K562 (cell line): ENCODE data around the gene LZTS2. TPM values are rescaled to one million over a fixed set of nuclear protein-coding genes. Genes with fewer than 3 reads are reported as not detected.

Experiments
- ATAC-seq: fragments of 200-7000 bp; cut with Tn5 transposase; 3 replicates; pipeline ENCODE4 v1.9.1; 2020; ENCODE audit warnings: moderate library complexity
- BruUV-seq: library from RNA; stranded (reverse); fragments of 400-500 nt; replicated peaks from 2 replicates; lab custom pipeline; 2021; lab: Mats Ljungman, UMichigan
- CTCF ChIA-PET: fragments of 300-600 bp; formaldehyde crosslinking; extraction: SDS; loops from one replicate; lab custom pipeline; 2021; ENCODE audit warnings: low intra/inter-chr PET ratio; lab: Yijun Ruan, JAX
- POLR2A ChIA-PET: fragments of 300-600, 350-650 bp; sonication (Branson Sonifier 250); formaldehyde crosslinking; extraction: SDS; loops from one replicate; lab custom pipeline; 2021; ENCODE audit warnings: antibody characterized with exemption, inconsistent platforms; lab: Yijun Ruan, JAX
- DNase-seq, 4 experiments: peaks; one replicate each; pipeline versions ENCODE4 v3.0.0 to v3.0.0-alpha.2; 2011 to 2018; ENCODE audit warnings: low spot score in 3 of 4, mixed read lengths in 3 of 4; ENCODE audit errors: extremely low read depth in 1 of 4
- FAIRE-seq: peaks from 2 replicates; lab custom pipeline; 2011; peaks lifted over from hg19 to GRCh38; lab: Jason Lieb, UNC
- H2AFZ ChIP-seq: 2 replicates; pipeline ENCODE4 v1.6.0; 2011; ENCODE audit warnings: low read depth, low read length, control low read depth, inconsistent platforms
- H3K27ac ChIP-seq: fragments of 200-600 bp; 3 replicates; pipeline ENCODE4 v1.8.0; 2011; ENCODE audit warnings: low read depth, mild to moderate bottlenecking, control low read depth, inconsistent platforms, low read length, moderate library complexity, mixed read lengths; ENCODE audit errors: extremely low read depth
- H3K27me3 ChIP-seq, 2 experiments: fragments of 300-600 bp in 1 of 2; 2 replicates in 1 of 2; 3 replicates in 1 of 2; pipeline versions ENCODE4 v1.6.0 to v1.8.0; 2011; ENCODE audit warnings: inconsistent platforms in 2 of 2, low read length in 2 of 2, mild to moderate bottlenecking in 1 of 2, mixed read lengths in 1 of 2, moderate library complexity in 1 of 2; ENCODE audit not compliant: control insufficient read depth in 2 of 2, insufficient read depth in 2 of 2
- H3K36me3 ChIP-seq: fragments of 300-600 bp; 3 replicates; pipeline ENCODE4 v1.8.0; 2011; ENCODE audit warnings: mild to moderate bottlenecking, low read length, inconsistent platforms; ENCODE audit not compliant: control insufficient read depth, insufficient read depth
- H3K4me1 ChIP-seq, 2 experiments: fragments of 200-600 bp in 1 of 2; replicated peaks in 1 of 2; 2 replicates in 1 of 2; 3 replicates in 1 of 2; pipeline versions ENCODE4 v1.5.1 to v1.8.0; 2011; ENCODE audit warnings: inconsistent platforms in 2 of 2, low read length in 2 of 2, mild to moderate bottlenecking in 1 of 2, mixed read lengths in 1 of 2, moderate library complexity in 1 of 2; ENCODE audit not compliant: control insufficient read depth in 2 of 2, insufficient read depth in 2 of 2
- H3K4me2 ChIP-seq: 2 replicates; pipeline ENCODE4 v1.6.1; 2011; ENCODE audit warnings: low read length, control low read depth, inconsistent platforms, mixed read lengths; ENCODE audit not compliant: insufficient read depth
- H3K4me3 ChIP-seq: fragments of 200-600 bp; sonication (generic), shearing (Covaris generic); 2 replicates; pipeline ENCODE4 v1.5.1; 2016; ENCODE audit warnings: control low read depth, inconsistent platforms
- H3K79me2 ChIP-seq: fragments of 200-600 bp; 3 replicates; pipeline ENCODE4 v1.8.0; 2011; ENCODE audit warnings: low read length, inconsistent platforms; ENCODE audit not compliant: control insufficient read depth, insufficient read depth
- H3K9ac ChIP-seq, 2 experiments: 2 replicates each; pipeline versions ENCODE4 v1.6.0 to v1.6.1; 2011; ENCODE audit warnings: low read depth in 2 of 2, low read length in 2 of 2, control low read depth in 1 of 2, inconsistent platforms in 1 of 2, mild to moderate bottlenecking in 1 of 2, mixed read lengths in 1 of 2; ENCODE audit not compliant: insufficient read depth in 1 of 2
- H3K9me1 ChIP-seq: one replicate; pipeline ENCODE4 v1.6.0; 2011; ENCODE audit warnings: inconsistent platforms, mild to moderate bottlenecking, low read length, moderate library complexity; ENCODE audit not compliant: control insufficient read depth, insufficient read depth
- H3K9me3 ChIP-seq: replicated peaks from 2 replicates; pipeline ENCODE4 v1.5.1; 2011; ENCODE audit warnings: low read depth, low read length, inconsistent platforms; ENCODE audit not compliant: control insufficient read depth, insufficient read depth
- H4K20me1 ChIP-seq: replicated peaks from 2 replicates; pipeline ENCODE4 v1.6.1; 2011; ENCODE audit warnings: low read length, inconsistent platforms, mixed read lengths; ENCODE audit not compliant: control insufficient read depth, insufficient read depth
- CBFA2T3 ChIP-seq: fragments of 450-650 bp; IDR thresholded peaks from 2 replicates; pipeline ENCODE4 v1.6.1; 2017
- HDAC6 ChIP-seq: IDR thresholded peaks from 2 replicates; pipeline ENCODE4 v1.6.1; 2012; ENCODE audit warnings: low read depth, mild to moderate bottlenecking, control low read depth, inconsistent platforms, low read length, moderate library complexity
- MCM3 ChIP-seq: fragments of 450-650 bp; IDR thresholded peaks from 2 replicates; pipeline ENCODE4 v1.6.1; 2016
- ZFX ChIP-seq: sonication (generic); formaldehyde crosslinking; IDR thresholded peaks from 2 replicates; pipeline ENCODE4 v1.8.0; 2022; ENCODE audit warnings: mild to moderate bottlenecking, missing genetic modification reagents, moderate library complexity
- ZKSCAN8 ChIP-seq: fragments of 200-800 bp; sonication (Bioruptor generic); IDR thresholded peaks from 2 replicates; pipeline ENCODE4 v1.6.1; 2016; ENCODE audit warnings: missing genetic modification characterization, missing compliant biosample characterization
- WGBS: fragments of 100-300 bp; shearing (Covaris generic); methylation state at CpG from one replicate; pipeline ENCODE4 v1.1.6; 2016; ENCODE audit warnings: low coverage, mixed read lengths; ENCODE audit not compliant: insufficient coverage; ENCODE audit errors: missing lambda C conversion rate; 5-methylcytosine and 5-hydroxymethylcytosine counted together
- in situ Hi-C: fragments of 300-500 bp; cut with MboI; formaldehyde crosslinking; loops from 4 replicates; pipeline ENCODE4 v1.15.0; 2018; ENCODE audit warnings: inconsistent platforms, mixed read lengths
- intact Hi-C: fragments of 100-400 bp; cut with micrococcal nuclease; formaldehyde crosslinking; loops from 2 replicates; pipeline ENCODE4 v1.14.2; 2022
- polyA plus RNA-seq, 8 experiments: library from polyadenylated mRNA; depleted of rRNA in 4 of 8; stranded (reverse) in 5 of 8; unstranded in 3 of 8; fragments of >200 nt; fragmentation: Nextera tagmentation in 2 of 8; fragmentation: Illumina TruSeq in 1 of 8; extraction: Ambion mirVana in 2 of 8; extraction: Trizol in 1 of 8; gene quantifications; 2 replicates each; pipeline versions ENCODE4 v1.2.1 to v1.2.3, GENCODE V29; 2011 to 2014; ENCODE audit warnings: inconsistent platforms in 1 of 8, missing spikeins in 1 of 8
- total RNA-seq, 7 experiments: library from RNA; depleted of rRNA in 6 of 7; stranded (reverse); fragments of >200 nt in 6 of 7; fragmentation: Illumina TruSeq in 2 of 7; extraction: Trizol in 2 of 7; gene quantifications; 2 replicates each; pipeline versions ENCODE4 v1.2.1 to v1.2.3, GENCODE V29; 2011 to 2021; ENCODE audit warnings: low replicate concordance in 1 of 7
- TF ChIP-seq, protein P1 (sequence below): fragments of 250-450 bp; sonication (Bioruptor Pico); IDR thresholded peaks from 2 replicates; pipeline ENCODE4 v1.5.1; 2021; ENCODE audit warnings: mild to moderate bottlenecking

Gene LZTS2
- total and polyA plus RNA-seq, 9 of the 15 experiments (the other 6 are each of a cell fraction or from before 2014, with no cell fraction given): 0.23 to 42.5 (median 14.7) TPM

DNA sequence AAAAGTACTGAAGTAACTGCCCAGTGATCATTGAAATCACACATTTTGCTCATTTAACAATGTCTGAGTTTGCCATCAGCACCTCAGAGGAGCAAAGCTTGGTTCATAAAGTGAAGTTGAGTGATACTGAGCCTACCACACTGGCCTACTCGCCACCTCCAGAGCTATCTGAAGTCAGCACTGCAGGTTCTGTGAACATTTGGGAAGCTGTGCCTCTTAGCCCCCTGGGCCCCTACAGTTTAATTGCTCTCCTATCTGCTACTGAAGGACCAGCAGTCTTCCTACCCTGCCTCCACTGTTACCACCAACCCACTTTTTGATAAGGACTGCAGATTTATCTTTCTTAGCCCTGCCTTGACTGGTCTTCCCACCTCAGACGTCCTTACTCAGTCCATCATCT lies 32.3 kb upstream of the LZTS2 start:
- Histone ChIP-seq H3K36me3 (peaks cover 16% of the 10 kb centered on the region; the same call in 1 of the 3 replicates), H3K9ac (no peak overlapping the region), H3K4me2 (no peak overlapping the region), H3K27me3 (no peaks in the 10 kb centered on the region), H3K9me1 (no peaks in the 10 kb centered on the region), H3K27ac (no peak overlapping the region), H3K9me3 (no peaks in the 10 kb centered on the region), H4K20me1 (no peaks in the 10 kb centered on the region), H3K4me1 (peaks cover 12 to 14% of the 10 kb centered on the region in 2 experiments), H2AFZ (no peak overlapping the region), H3K79me2 (no peaks in the 10 kb centered on the region), H3K4me3 (no peak overlapping the region)
- CTCF ChIA-PET: no interaction called here
- POLR2A ChIA-PET: interaction anchor here (1.0 to 1.4 kb wide), 3 partner anchors 9 to 14 kb away, joined by 3 to 4 read pairs (median 3); no protein-coding TSS in a partner anchor
- WGBS: 25% methylated on average over 1 of the region's 2 CpGs
- intact Hi-C loops: no loop called here
- FAIRE-seq (no peak), DNase-seq (peak in 1 of 4 experiments; percentile 23), ATAC-seq (no peak)
- TF ChIP-seq ZKSCAN8 (CRISPR knock-in tag) (no peak), HDAC6 (no peak), CBFA2T3 (peak; percentile 40)
- in situ Hi-C loops: no loop called here
- no TSS peak for BruUV-seq

DNA sequence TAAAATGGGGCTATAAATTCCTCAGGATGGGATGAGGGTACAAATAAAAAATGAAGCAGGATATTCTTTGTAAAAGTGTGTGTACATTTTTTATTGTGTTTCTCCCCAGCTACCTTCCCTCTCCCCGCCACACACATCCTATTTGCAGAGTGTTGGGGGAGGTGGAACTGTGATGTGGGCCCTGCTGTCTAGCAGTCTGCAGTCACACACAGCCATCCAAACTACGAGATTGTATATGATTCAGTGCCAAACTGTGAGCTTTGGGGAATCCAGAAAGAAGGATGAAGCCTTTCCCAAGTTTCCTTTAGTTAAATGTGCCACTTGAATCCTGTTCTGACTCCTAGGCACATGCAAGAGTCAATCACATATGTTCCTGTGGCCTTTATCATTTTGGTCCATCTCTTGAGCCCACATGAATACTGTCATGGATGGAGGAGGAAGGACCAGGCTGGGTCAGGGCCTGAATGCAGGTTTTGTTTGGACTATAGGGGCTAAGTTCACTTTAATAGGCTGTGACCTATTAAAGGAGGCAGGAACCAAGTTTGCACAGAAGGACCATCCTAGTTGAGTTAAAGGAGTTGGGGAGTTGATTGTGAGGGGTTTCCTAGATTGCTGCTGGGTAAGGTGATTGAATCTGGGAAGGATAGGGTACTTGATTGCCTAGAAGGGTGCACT lies 31.4 kb upstream of the LZTS2 start:
- in situ Hi-C loops (no loop called here), intact Hi-C loops (no loop called here)
- peaks cover 7% of the 10 kb centered on the region; the same call in 1 of the 3 replicates for H3K36me3 ChIP-seq
- no peaks in the 10 kb centered on the region for H3K9me3 ChIP-seq
- H3K4me1 ChIP-seq: peaks cover 12 to 14% of the 10 kb centered on the region in 2 experiments
- no peak overlapping the region for H3K27ac ChIP-seq
- no peaks in the 10 kb centered on the region for H3K9me1 ChIP-seq
- no peak for FAIRE-seq
- ATAC-seq: no peak
- WGBS: 79% methylated on average over 2 of the region's 2 CpGs
- DNase-seq: no peak
- CTCF ChIA-PET: interaction anchor here (0.6 kb wide), 1 partner anchor 70 kb away, joined by 3 read pairs; no protein-coding TSS in a partner anchor
- peak overlapping the region; percentile 68 for H3K4me2 ChIP-seq
- H3K27me3 ChIP-seq: no peaks in the 10 kb centered on the region
- no peaks in the 10 kb centered on the region for H4K20me1 ChIP-seq
- no peak for TF ChIP-seq MCM3
- no peak for TF ChIP-seq ZFX (CRISPR knock-in tag)
- TF ChIP-seq, protein P1, sequence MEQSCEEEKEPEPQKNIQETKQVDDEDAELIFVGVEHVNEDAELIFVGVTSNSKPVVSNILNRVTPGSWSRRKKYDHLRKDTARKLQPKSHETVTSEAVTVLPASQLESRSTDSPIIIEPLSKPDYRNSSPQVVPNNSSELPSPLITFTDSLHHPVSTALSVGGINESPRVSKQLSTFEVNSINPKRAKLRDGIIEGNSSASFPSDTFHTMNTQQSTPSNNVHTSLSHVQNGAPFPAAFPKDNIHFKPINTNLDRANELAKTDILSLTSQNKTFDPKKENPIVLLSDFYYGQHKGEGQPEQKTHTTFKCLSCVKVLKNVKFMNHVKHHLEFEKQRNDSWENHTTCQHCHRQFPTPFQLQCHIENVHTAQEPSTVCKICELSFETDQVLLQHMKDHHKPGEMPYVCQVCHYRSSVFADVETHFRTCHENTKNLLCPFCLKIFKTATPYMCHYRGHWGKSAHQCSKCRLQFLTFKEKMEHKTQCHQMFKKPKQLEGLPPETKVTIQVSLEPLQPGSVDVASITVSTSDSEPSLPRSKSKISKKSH: no peak
- no peaks in the 10 kb centered on the region for H3K79me2 ChIP-seq
- POLR2A ChIA-PET: interaction anchor here (1.0 to 1.4 kb wide), 2 partner anchors 10 to 11 kb away, joined by 3 read pairs; no protein-coding TSS in a partner anchor
- peak overlapping the region; percentile 97; the same call in 1 of the 2 replicates for H2AFZ ChIP-seq
- no peak overlapping the region for H3K4me3 ChIP-seq
- no peak overlapping the region for H3K9ac ChIP-seq
- no TSS peak for BruUV-seq
